CD4-positive, alpha-beta T cell treated with Interleukin-2 at 100 ng/mL for 4 hours (primary cell): Measurements from ENCODE around the gene IL3.

Experiments used
- DNase-seq: peaks from one replicate; pipeline ENCODE4 v3.0.0-alpha.2; 2020; ENCODE audit warnings: low spot score

The IL3 gene

DNA sequence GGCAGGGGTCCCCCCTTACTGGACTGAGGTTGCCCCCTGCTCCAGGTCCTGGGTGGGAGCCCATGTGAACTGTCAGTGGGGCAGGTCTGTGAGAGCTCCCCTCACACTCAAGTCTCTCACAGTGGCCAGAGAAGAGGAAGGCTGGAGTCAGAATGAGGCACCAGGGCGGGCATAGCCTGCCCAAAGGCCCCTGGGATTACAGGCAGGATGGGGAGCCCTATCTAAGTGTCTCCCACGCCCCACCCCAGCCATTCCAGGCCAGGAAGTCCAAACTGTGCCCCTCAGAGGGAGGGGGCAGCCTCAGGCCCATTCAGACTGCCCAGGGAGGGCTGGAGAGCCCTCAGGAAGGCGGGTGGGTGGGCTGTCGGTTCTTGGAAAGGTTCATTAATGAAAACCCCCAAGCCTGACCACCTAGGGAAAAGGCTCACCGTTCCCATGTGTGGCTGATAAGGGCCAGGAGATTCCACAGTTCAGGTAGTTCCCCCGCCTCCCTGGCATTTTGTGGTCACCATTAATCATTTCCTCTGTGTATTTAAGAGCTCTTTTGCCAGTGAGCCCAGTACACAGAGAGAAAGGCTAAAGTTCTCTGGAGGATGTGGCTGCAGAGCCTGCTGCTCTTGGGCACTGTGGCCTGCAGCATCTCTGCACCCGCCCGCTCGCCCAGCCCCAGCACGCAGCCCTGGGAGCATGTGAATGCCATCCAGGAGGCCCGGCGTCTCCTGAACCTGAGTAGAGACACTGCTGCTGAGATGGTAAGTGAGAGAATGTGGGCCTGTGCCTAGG lies 13.0 kb downstream of the IL3 start, which contains the start of gene CSF2:
Gene CSF2 (plus strand): TSS at position 559 of the 783 bp plus-strand sequence. CDS start 35 bp downstream, at position 594.
- peak; percentile 16 for DNase-seq

DNA sequence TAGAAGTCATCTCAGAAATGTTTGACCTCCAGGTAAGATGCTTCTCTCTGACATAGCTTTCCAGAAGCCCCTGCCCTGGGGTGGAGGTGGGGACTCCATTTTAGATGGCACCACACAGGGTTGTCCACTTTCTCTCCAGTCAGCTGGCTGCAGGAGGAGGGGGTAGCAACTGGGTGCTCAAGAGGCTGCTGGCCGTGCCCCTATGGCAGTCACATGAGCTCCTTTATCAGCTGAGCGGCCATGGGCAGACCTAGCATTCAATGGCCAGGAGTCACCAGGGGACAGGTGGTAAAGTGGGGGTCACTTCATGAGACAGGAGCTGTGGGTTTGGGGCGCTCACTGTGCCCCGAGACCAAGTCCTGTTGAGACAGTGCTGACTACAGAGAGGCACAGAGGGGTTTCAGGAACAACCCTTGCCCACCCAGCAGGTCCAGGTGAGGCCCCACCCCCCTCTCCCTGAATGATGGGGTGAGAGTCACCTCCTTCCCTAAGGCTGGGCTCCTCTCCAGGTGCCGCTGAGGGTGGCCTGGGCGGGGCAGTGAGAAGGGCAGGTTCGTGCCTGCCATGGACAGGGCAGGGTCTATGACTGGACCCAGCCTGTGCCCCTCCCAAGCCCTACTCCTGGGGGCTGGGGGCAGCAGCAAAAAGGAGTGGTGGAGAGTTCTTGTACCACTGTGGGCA lies 13.8 kb downstream of the IL3 start:
- DNase-seq = no peak

DNA sequence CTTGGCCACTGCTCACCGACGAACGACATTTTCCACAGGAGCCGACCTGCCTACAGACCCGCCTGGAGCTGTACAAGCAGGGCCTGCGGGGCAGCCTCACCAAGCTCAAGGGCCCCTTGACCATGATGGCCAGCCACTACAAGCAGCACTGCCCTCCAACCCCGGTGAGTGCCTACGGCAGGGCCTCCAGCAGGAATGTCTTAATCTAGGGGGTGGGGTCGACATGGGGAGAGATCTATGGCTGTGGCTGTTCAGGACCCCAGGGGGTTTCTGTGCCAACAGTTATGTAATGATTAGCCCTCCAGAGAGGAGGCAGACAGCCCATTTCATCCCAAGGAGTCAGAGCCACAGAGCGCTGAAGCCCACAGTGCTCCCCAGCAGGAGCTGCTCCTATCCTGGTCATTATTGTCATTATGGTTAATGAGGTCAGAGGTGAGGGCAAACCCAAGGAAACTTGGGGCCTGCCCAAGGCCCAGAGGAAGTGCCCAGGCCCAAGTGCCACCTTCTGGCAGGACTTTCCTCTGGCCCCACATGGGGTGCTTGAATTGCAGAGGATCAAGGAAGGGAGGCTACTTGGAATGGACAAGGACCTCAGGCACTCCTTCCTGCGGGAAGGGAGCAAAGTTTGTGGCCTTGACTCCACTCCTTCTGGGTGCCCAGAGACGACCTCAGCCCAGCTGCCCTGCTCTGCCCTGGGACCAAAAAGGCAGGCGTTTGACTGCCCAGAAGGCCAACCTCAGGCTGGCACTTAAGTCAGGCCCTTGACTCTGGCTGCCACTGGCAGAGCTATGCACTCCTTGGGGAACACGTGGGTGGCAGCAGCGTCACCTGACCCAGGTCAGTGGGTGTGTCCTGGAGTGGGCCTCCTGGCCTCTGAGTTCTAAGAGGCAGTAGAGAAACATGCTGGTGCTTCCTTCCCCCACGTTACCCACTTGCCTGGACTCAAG lies 14.6 kb downstream of the IL3 start:
- DNase-seq = peak; percentile 13

DNA sequence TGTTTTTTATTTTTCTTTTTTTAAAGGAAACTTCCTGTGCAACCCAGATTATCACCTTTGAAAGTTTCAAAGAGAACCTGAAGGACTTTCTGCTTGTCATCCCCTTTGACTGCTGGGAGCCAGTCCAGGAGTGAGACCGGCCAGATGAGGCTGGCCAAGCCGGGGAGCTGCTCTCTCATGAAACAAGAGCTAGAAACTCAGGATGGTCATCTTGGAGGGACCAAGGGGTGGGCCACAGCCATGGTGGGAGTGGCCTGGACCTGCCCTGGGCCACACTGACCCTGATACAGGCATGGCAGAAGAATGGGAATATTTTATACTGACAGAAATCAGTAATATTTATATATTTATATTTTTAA lies 15.2 kb downstream of the IL3 start:
- no peak for DNase-seq

DNA sequence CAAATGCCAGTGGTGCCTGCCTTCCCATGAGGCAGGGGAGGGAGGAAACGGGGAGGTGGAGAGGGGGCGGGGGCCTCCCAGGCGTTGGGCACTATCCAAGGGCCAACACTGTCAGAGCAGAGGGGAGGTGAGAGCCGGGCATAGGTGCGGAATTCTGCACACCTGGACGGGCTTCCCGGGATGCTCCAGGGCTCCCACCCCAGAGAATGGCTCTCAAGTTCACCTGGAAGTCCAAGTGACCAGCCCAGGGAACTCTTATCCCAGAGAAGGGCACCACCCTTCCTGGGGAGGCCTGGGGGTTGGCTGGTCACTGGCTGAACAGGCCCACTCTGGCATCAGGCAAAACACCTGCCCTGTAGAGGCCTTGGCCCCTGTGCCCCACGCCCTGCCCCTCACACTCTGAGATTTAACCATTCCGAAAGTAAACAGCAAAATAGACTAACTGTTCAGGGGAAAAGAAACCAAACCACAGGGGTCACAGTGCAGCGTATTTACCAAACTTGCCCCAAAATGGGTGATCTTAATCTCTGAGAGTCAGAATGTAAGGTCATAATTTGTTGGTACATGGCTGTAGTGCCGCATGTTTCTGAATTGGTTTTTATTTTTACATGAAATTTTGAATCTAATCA lies 15.9 kb downstream of the IL3 start:
- DNase-seq = no peak

DNA sequence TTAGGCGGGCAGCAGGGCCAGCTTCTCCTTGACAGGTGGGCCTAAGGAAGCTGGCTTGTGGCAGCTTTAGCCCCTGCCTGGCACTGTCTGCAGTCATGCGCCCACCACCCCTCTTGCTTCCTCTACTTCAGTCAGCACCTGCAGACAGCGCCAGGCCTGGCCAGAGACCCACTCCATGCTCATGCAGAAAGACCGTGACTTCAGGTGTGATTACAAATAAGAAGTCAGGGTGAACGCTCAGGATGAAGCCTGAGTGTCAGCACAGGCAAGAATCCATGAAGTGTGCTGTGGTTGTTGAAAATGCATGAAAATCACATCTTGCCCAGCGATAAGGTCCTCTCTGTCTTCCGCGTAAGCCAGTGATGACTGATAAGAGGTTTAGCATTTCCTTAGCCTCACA lies 16.5 kb downstream of the IL3 start:
- no peak for DNase-seq

DNA sequence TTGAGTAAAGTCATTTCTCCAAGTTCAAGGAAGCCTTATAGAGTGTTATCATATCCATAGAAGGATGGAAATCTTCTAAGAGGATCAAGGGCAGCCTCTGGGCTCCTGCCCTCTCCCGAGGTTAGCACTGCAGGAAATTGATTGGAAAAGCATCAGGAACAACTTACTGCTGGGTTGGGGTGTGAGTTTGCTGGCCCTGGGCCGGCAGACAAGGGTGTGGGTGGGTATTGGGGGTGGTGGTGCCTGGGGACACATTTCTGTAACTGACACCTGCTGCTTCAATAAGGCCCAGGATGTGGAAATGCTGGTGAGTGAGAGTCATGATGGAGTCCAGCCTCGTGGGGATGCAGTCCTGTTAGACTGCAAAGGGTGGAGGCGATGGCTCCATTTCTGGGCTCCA lies 18.6 kb downstream of the IL3 start:
- DNase-seq = no peak

DNA sequence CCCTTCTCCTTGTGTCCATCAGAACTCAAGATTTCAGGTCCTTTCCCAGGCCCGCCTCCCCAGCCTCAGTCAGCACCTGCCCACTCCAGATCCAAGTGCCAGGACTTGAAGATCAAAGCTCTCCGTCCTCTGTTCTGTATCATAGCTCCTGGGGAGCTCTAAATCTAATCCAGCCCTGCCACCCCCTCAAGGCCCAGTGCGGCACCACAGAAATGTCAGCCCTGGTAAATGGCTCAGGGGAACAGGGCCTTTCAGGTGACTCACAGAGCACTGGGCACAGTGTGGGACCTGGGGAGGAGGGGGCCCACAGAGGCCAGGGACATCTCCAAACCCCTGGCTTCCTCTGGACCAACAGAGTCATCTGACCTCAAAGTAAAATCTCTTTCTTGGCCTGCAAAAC lies 19.2 kb downstream of the IL3 start:
- DNase-seq = no peak

DNA sequence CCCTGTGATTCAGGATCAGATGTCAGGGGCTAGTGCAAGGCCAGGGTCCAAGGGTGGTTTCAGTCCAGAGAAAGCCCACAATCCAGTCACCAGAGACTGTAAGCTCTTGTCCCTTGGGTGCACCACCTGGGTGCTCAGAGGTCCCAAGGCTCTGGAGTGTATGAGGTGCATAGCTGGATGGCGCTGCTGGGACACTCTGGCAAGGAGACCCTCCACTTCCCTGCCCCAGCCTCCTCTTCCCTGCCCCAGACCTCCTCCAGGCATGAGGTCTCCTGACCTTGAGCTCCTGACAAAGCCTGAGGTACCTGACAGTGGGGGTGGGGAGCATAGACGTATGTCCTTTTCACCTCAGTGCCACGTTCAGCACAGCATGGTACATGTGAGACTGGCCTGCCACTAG lies 20.1 kb downstream of the IL3 start:
- no peak for DNase-seq

DNA sequence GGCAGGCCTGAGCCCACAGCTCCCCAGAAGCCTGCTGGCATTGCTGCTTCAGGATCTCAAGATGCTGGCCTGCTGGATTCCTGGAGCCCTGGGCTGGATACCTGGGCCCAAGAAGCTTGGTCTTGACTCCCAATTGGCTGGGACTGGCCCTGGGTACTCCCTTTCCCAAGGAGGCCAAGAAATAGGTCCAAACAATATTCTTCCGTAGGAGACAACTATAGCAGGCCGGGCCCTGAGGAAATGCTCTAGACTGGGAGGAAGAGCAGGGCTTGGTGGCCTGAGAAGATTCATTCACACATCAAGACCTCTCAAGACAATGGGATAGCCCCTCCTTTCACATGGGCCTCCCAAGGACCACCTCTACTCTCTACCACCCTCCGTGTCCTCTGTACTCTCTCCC lies 21.0 kb downstream of the IL3 start:
- DNase-seq = no peak

DNA sequence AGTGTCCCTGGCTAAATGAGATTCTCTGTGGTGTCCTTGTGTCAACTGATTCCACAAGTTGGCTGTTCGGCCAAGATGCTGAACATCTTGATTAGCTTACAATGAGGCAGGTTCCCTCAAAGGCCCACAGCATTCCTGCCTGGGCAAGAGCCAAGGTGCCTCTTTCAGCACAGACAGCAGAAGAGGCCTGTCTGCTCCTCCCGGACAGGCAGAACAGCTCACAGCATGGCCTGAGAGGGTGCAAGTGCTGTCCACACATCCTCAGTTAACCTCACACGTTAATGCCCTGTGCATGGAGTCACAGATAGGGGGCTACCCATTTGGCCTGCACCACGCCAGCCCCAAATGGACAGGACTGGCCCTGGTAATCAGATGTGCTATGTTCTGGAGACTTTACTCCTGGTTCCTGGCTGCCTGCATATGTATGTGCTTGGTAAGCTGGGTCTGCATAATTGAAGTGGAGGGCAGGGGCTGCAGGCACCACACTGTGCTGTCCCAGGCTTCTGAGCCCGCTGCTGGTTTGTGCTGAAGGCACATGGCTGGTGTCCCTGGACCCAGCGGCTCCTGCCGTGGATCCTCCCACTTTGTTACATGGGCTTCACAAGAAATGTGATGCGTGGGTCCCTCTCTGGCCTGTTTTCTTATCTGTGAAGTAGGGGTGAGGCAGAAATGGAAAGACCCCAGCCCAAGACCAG lies 22.0 kb downstream of the IL3 start:
- no peak for DNase-seq

DNA sequence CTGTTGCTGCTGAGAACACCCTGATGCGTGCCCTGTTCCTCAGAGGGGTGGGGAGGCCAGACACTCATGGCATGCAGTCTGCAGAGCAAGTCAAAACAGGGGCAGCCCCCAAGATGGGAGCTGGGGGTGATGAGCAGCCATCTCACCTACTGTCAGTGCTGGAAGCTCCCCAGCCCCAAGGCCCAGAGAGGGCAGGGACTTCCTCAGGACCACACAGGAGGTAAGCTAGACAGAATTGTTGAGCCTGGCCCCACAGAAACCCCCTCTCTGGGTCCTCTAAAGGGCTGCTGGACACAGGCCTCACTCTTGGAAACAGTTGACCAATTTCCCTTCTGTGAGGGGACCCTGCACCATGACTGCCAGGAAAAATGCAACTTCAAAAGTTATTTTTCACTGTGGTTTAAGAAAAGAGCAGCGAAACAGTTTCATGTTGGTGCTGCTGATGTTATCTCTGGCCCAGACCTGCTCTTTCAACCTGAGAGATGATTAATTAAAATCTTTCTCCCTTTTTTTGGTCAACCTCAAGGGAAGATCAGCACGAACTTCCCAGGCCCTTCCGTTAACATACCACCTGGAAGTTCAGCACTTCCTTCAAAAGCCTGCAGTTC lies 22.7 kb downstream of the IL3 start:
- no peak for DNase-seq

DNA sequence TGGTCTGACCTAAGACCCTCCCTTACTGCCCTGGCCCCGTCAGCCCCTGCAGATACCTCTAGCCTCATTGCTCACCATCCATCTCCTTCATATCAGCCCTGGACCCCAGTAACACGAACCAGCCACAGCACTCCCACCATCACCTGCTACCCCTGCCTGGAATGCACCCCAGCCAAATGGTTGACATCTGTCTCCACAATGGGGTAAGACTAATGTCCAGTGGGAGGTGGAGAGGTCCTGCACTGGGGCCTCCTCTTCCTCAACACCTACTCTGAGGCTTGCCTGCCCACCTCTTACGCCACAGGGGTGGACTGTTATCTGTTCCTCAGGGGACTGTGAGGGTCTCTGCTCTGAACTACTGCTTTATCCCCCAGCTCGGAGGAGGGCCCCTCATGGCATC lies 25.2 kb downstream of the IL3 start:
- no peak for DNase-seq

DNA sequence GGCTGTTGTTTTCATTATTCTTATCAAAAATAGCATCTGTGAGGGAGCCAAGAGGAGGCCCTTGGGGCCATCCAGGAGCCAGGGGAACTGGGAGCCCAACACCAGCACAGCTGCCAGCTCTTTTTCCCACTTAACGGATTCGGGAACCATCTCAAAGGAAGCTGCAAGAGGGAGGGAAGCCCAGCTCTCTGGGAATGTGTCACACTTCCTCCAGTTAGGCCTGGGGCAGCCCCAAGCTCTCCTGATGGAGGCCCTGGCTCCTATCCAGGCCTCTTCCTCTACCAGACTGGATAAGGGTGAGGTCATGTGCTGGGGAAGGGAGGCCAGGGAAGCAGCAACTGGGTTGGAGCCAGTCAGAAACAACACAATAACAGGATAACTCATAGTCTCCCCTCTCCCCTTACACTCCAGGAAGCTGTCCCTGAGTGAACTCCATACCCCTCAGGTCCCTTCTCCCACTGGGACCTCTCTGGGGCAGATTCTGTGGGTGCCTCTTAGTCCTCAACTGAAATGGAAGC lies 25.9 kb downstream of the IL3 start:
- no peak for DNase-seq

DNA sequence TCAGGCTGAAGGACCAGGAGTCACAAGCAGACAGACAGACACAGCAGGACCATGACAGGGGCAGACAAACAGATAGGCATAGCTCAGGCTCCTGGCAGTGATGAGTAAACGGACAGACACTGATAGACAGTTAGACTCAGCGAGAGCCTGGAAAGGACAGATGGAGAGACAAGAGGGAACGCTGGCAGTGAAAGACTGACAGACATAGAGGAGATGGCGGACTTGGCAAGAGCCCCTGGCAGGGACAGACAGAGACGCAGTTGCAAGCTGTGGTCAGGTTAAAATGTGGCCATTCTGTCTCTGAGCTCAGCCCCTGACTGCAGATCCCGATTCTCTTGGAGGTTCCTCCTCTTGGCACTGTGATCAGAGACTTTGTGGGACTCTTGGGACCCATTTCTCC lies 26.7 kb downstream of the IL3 start:
- DNase-seq = no peak

DNA sequence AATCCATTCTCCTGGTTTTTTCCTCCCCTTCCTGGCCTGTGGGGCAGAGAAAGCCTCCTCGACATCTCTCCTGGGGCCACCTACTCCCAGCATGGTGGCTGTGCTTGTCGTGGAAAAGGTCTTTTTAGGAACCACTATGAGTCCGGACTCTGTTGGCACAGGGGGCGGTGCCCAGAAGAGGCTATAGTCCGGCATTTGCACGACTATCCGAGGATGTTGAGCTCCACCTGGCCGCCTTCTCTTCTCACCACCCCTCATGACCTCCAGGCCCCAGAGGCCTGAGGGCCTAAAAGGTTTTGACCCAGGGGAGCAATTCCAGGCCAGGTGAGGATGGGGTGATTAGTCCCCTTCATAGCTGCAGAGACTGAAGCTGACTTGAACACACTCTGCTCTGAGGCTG lies 27.2 kb downstream of the IL3 start:
- no peak for DNase-seq

DNA sequence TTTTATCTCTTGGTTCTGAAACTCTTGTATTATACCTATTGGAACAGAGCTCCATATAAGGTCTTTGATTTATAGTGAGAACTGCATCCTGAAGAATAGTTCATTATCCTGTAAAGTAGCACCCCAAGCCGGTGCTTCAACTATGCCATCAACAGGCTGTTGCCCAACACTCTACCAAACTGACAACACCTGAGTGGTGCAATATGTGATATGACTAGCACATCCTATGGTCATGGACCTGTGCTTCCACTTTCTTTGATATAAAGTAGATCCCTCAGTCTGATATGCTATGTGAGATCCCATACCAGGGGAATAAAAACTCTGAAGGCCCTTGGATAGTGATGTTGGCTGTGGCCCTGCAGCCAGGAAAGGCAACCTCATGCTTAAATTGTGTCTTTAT lies 28.9 kb downstream of the IL3 start:
- no peak for DNase-seq

DNA sequence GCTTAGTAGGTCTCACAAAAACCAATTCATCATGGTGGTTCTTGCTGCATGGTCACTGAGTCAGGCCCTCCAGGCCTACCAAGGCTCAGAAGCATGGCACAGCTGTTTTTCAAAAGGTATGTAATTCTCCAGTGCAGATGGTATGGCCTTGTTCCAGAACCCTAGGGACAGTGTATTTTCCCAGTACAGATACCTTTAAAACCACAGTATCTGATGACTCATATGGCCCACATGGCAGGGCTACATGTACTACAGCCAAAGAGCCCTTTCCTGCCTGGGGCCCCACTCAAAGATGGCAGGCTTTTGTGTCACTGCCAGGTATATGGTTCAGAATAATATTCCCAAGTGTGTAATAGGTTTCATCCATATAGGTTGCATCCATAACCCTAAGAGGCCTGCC lies 29.7 kb downstream of the IL3 start:
- DNase-seq = no peak

DNA sequence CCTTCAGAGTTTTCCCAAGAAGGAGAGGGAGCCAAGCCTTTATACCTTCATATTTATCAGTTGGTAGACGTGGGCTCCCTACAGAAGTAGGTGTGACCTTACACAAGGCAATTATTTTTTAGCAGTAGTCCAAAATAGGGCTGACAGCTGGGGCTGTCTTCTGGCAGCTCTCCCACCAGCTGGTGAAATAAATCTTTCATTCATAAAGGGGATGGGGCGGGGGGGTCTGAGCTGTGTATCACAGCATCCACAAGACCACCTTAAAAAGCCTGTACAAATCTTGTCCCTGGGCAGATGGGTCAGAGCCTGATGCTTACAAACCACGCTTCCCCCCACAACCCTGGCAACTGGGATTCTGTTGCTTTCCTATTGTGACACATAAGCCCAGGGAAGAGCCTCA lies 32.8 kb downstream of the IL3 start:
- no peak for DNase-seq

DNA sequence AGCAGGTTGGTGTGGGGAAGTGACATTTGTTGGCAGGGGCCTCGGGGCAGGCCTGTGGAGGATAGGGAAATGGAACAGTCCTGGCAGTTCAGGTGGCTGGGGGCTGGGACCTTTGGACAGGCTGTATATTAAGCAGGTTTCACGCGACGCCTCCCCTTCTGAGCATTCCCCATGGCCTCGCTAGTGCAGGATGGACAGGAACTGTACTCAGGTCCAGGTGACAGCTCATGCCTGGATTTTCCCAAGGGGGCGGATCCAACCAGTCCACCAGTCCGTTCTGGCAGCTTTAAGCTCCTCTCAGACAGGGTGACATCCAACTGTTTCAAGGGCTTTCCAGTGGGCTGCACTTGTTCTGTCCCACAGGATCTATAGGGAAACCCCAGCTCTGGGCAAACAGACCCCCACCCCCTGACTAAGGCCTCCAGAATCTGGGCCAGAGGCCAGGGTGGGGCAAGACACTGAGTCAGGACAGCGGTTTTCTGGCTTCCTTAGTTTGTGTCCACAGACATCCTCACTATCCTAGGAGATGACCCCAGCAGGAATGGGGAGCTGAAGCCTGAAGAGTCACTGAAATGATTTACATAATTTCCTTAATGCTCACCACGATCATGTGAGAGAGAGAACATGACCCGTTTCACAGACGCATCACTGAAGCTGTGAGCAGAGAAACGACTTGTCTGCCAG lies 34.1 kb downstream of the IL3 start:
- DNase-seq = no peak

DNA sequence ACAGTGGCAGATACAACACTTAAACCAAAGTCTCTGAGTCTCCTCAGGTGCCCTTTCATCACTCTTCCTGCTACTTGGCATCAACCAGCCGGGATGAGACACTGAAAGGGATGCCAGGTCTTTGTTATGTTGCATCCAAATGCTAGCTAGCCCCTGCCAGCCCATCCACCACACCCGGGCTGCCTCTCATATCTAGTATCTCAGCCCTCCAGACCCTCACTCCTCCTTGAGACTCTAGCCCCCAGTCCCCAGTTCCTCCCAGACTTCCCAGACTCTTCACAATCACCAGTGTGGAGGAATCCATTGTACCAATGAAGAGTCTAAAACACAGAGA lies 34.6 kb downstream of the IL3 start:
- DNase-seq = no peak
